ENCODE results near the gene FOSB.
"Not testable (repeated sequence)": the region's sequence is repeated elsewhere in the genome, so short reads cannot be mapped to it uniquely, and the experiment has no call there.

GRCh38 chr19:45431008-45431407, 36.8 kb upstream of the FOSB start:
- not testable (repeated sequence) for TF ChIP-seq CTCF (IDR thresholded peaks at IDR 0.05); EP300 (IDR thresholded peaks at IDR 0.05); POLR2A (IDR thresholded peaks at IDR 0.05; ENCODE audit: low read depth)

Data from esophagus muscularis mucosa (tissue), 4 donors.